GM19463 (cell line): ENCODE results near the gene RFX4.

Experiments used
- ATAC-seq: cut with Tn5 transposase; IDR thresholded peaks from one replicate; pipeline ENCODE4 v1.9.1; 2021; ENCODE audit warnings: mild to moderate bottlenecking, moderate library complexity; ENCODE audit not compliant: unreplicated experiment

The RFX4 gene

GRCh38 chr12:106758349-106759110 lies 175.7 kb downstream of the RFX4 start:
- ATAC-seq, result no peak

- ATAC-seq, result peak; percentile 23
Observed at GRCh38 chr12:106759526-106760183, 176.9 kb downstream of the RFX4 start.

- peak; percentile 95 for ATAC-seq
Observed at GRCh38 chr12:106760184-106760531, 177.4 kb downstream of the RFX4 start.

GRCh38 chr12:106764220-106764619 lies 181.4 kb downstream of the RFX4 start:
- no peak for ATAC-seq

- no peak for ATAC-seq
Observed at GRCh38 chr12:106764738-106765137, 181.9 kb downstream of the RFX4 start.

GRCh38 chr12:106766393-106766826 lies 183.6 kb downstream of the RFX4 start:
- no peak for ATAC-seq

- no peak for ATAC-seq
Observed at GRCh38 chr12:106767206-106767605, 184.4 kb downstream of the RFX4 start.

- ATAC-seq, result no peak
Observed at GRCh38 chr12:106767954-106768822, 185.4 kb downstream of the RFX4 start.

- ATAC-seq, result no peak
Observed at GRCh38 chr12:106769078-106769477, 186.3 kb downstream of the RFX4 start.

- ATAC-seq, result no peak
Observed at GRCh38 chr12:106769546-106769945, 186.7 kb downstream of the RFX4 start.

- no peak for ATAC-seq
Observed at GRCh38 chr12:106771425-106771824, 188.6 kb downstream of the RFX4 start.

GRCh38 chr12:106773286-106774004 lies 190.6 kb downstream of the RFX4 start:
- ATAC-seq, result no peak

GRCh38 chr12:106774005-106774807 lies 191.4 kb downstream of the RFX4 start, which contains the start of gene RIC8B:
Gene RIC8B, plus strand, starts transcription at chr12:106774682. Its CDS starts 64 bp downstream, at chr12:106774746.
- peak; percentile 86 for ATAC-seq

- no peak for ATAC-seq
Observed at GRCh38 chr12:106774808-106775524, 192.2 kb downstream of the RFX4 start.

- ATAC-seq, result no peak
Observed at GRCh38 chr12:106776897-106777296, 194.1 kb downstream of the RFX4 start.

GRCh38 chr12:106780010-106780631 lies 197.3 kb downstream of the RFX4 start:
- ATAC-seq, result no peak

GRCh38 chr12:106782619-106783018 lies 199.8 kb downstream of the RFX4 start:
- ATAC-seq, result no peak

- no peak for ATAC-seq
Observed at GRCh38 chr12:106783515-106783914, 200.7 kb downstream of the RFX4 start.

- no peak for ATAC-seq
Observed at GRCh38 chr12:106790020-106790419, 207.2 kb downstream of the RFX4 start.
